ENCODE results near the gene MON2.

GRCh38 chr12:62576503-62576902 is 109.9 kb downstream of the MON2 start:
- TF ChIP-seq POLR2A (IDR thresholded peaks at IDR 0.05): no peak
- TF ChIP-seq CTCF (IDR thresholded peaks at IDR 0.05): no peak
